Colonic mucosa (tissue), 4 donors: ENCODE measurements around the gene FAM117A. TPM values are rescaled to one million over a fixed set of nuclear protein-coding genes. Genes with fewer than 3 reads are reported as not detected.

ENCODE experiments used
- DNase-seq: peaks from one replicate; pipeline ENCODE4 v3.0.0-alpha.2; 2020
- H3K27ac ChIP-seq: fragments of 200-600 bp; one replicate; pipeline ENCODE4 v1.8.0; 2021
- H3K27me3 ChIP-seq: fragments of 200-600 bp; one replicate; pipeline ENCODE4 v1.8.0; 2021
- H3K36me3 ChIP-seq: fragments of 200-600 bp; one replicate; pipeline ENCODE4 v1.8.0; 2021
- H3K4me1 ChIP-seq: fragments of 200-600 bp; one replicate; pipeline ENCODE4 v1.8.0; 2021; ENCODE audit warnings: mild to moderate bottlenecking
- H3K4me3 ChIP-seq: fragments of 200-600 bp; one replicate; pipeline ENCODE4 v1.8.0; 2021
- H3K9ac ChIP-seq, 2 donors: one replicate each; pipeline ENCODE4 v1.7.0; 2013; ENCODE audit warnings: control low read depth in 2 of 2, low read depth in 2 of 2, low read length in 2 of 2
- H3K9me3 ChIP-seq: fragments of 200-600 bp; one replicate; pipeline ENCODE4 v1.8.0; 2021
- intact Hi-C: fragments of 100-400 bp; cut with DNase I; formaldehyde crosslinking; loops from one replicate; pipeline ENCODE4 v1.14.1; 2022
- total RNA-seq, 2 donors: library from RNA; stranded (reverse); fragmentation: NEBNext Ultra II Directional in 1 of 2; extraction: Animal tissue kit (Norgen Biotek cat#: 25700) in 1 of 2; gene quantifications; one replicate each; pipeline ENCODE4 v1.2.1, GENCODE V29; 2021
- TF ChIP-seq, protein P1 (sequence below): fragments of 200-600 bp; IDR thresholded peaks from one replicate; pipeline ENCODE4 v1.8.0; 2022; ENCODE audit warnings: antibody characterized with exemption, mild to moderate bottlenecking
- donor health status: healthy.
- donor health status: DM: no; HTN: no; CAD: no.
- donor health status: DM: no; HTN: no; CAD: no.

The FAM117A gene
- total RNA-seq, 2 donors from 2014 or later, result 6.3 to 7.9 TPM

DNA sequence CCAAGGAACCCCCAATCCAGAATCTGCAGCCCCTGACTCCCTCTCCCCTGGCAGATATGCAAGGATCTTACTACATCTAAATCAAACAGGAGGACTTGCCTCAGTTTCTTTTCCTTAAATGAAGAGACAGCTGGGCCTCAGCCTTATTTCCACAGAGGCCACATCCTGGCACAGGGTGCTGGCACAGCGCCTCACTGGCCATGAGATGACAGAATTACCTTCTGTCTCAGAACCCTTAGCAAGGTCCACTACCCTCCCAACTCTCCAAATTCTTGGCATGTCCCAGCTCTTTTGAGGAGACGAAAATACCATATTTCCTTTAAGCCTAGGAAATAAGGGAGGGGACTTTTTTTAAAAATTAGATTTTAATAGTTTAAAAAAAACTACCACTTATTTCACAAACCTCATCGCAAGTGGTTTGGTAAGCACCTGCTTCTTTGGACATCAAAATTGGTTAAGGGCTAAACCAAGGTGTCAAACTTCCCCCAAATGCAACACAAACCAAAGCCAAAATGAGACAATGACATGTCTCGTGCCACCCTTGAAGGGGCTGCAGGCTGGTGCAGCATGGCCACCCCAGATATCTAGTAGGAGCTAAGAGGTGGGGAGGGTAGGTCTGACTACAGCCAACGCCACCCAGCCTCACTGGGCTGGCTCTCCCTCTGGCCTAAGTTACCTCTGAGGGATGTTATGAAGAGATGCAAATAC is 25.3 kb downstream of the FAM117A start:
- no peaks in the 10 kb centered on the region for H3K36me3 ChIP-seq
- intact Hi-C loops, result no loop called here
- no peak for DNase-seq
- H3K9ac ChIP-seq, result no peak overlapping the region
- H3K9me3 ChIP-seq, result no peaks in the 10 kb centered on the region
- H3K4me3 ChIP-seq, result no peak overlapping the region
- peaks cover 4% of the 10 kb centered on the region for H3K4me1 ChIP-seq
- H3K27ac ChIP-seq, result peak overlapping the region; percentile 72
- TF ChIP-seq, protein P1, sequence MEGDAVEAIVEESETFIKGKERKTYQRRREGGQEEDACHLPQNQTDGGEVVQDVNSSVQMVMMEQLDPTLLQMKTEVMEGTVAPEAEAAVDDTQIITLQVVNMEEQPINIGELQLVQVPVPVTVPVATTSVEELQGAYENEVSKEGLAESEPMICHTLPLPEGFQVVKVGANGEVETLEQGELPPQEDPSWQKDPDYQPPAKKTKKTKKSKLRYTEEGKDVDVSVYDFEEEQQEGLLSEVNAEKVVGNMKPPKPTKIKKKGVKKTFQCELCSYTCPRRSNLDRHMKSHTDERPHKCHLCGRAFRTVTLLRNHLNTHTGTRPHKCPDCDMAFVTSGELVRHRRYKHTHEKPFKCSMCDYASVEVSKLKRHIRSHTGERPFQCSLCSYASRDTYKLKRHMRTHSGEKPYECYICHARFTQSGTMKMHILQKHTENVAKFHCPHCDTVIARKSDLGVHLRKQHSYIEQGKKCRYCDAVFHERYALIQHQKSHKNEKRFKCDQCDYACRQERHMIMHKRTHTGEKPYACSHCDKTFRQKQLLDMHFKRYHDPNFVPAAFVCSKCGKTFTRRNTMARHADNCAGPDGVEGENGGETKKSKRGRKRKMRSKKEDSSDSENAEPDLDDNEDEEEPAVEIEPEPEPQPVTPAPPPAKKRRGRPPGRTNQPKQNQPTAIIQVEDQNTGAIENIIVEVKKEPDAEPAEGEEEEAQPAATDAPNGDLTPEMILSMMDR, result no peak
- no peaks in the 10 kb centered on the region for H3K27me3 ChIP-seq

DNA sequence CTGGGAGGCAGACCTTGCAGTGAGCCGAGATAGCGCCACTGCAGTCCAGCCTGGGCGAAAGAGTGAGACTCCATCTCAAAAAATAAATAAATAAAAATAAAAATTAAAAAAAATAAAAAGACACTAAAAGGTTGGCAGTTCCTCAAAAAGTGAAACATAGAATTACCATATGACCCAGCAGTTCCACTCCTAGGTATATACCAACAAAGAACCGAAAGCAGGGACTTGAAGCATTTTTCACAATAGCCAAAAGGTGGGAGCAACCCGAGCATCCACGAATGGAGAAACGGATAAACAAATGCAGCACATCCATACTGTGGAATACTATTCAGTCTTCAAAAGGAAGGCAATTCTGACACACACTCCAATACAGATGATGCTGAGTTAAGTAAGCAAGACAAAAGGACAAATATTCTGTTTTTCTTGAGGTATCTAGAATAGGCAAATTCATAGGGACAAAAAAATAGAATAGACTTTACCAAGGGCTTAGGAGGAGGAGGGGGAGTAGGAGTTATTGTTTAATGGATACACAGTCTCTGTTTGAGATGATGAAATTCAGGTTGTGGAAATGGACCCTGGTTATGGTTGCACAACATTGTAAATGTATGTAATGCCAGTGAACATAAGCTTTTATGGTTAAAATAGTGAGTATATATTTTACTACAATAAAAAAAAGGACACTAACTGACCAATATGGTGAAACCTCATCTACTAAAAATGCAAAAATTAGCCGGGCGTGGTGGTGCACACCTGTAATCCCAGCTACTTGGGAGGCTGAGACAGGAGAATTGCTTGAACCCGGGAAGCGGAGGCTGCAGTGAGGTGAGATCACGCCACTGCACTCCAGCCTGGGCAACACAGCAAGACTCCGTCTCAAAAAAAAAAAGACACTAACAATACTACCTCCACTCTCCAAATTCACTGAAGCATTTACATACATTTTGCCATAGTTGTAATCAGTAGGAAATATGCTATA is 29.1 kb downstream of the FAM117A start:
- intact Hi-C loops, result no loop called here

DNA sequence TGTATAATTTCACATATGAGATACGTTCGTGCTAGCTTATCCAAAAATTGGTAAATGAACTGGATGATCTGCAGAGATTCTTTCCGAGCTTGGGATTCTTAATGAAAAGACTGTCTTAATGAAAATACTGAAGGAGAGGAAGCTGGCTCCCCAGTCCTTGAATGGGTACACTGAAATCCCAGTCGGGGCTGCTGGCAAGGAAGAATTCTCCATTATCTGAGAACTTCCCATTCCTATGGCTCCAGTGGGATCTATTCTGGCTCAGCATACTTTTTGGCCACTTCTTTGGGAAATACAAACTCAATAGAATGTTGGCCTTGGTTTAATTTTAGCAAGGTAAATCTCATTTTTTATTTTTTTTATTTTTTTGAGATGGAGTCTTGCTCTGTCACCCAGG is 32.5 kb downstream of the FAM117A start:
- H3K9ac ChIP-seq, result no peak overlapping the region
- H3K4me1 ChIP-seq, result no peaks in the 10 kb centered on the region
- H3K9me3 ChIP-seq, result no peaks in the 10 kb centered on the region
- intact Hi-C loops, result no loop called here
- H3K27ac ChIP-seq, result no peak overlapping the region
- H3K36me3 ChIP-seq, result no peaks in the 10 kb centered on the region
- H3K27me3 ChIP-seq, result no peaks in the 10 kb centered on the region
- no peak for DNase-seq
- TF ChIP-seq, protein P1, result no peak
- no peak overlapping the region for H3K4me3 ChIP-seq

More for the DNA sequence above, 29.1 kb downstream of the FAM117A start:
- Histone ChIP-seq H3K9ac (no peak overlapping the region), H3K36me3 (no peaks in the 10 kb centered on the region), H3K27me3 (no peaks in the 10 kb centered on the region), H3K4me1 (no peaks in the 10 kb centered on the region), H3K4me3 (no peak overlapping the region), H3K27ac (no peak overlapping the region), H3K9me3 (no peaks in the 10 kb centered on the region)
- no peak for DNase-seq
- TF ChIP-seq, protein P1, result no peak

DNA sequence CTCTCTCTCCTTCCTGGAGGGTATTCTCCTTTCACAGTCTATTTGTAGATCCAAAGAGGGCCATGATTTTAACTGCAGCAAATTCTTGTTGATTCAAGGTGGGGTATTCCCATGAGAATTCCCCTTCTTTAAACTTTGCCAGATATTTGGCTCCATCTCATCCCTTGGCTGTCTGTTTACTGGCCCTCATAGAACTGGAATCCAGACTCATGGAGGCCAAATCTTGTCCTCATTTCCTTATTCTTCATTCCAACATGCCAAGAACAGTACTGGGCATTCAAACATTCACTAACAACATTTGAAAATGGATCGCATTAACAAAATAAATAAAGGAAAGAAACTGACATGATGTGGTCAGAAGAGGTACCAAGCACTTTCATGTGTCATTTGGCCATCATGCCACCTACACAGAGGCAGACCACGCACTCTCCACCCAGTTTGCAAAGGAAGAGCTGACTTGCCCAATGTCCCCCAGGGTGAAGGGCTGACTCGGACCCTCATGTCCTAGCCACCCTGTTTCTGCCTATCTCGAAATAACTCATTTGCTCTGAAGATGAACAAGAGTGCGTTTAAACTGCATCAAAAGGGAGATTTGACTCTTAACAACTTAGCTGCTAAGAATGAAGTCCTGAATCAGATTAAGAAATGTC is 33.0 kb downstream of the FAM117A start:
- Histone ChIP-seq H3K27me3 (no peaks in the 10 kb centered on the region), H3K9ac (no peak overlapping the region), H3K9me3 (no peaks in the 10 kb centered on the region), H3K36me3 (no peaks in the 10 kb centered on the region), H3K27ac (peak overlapping the region; percentile 32), H3K4me1 (no peaks in the 10 kb centered on the region), H3K4me3 (no peak overlapping the region)
- TF ChIP-seq, protein P1, result no peak
- DNase-seq, result no peak
- intact Hi-C loops, result no loop called here

DNA sequence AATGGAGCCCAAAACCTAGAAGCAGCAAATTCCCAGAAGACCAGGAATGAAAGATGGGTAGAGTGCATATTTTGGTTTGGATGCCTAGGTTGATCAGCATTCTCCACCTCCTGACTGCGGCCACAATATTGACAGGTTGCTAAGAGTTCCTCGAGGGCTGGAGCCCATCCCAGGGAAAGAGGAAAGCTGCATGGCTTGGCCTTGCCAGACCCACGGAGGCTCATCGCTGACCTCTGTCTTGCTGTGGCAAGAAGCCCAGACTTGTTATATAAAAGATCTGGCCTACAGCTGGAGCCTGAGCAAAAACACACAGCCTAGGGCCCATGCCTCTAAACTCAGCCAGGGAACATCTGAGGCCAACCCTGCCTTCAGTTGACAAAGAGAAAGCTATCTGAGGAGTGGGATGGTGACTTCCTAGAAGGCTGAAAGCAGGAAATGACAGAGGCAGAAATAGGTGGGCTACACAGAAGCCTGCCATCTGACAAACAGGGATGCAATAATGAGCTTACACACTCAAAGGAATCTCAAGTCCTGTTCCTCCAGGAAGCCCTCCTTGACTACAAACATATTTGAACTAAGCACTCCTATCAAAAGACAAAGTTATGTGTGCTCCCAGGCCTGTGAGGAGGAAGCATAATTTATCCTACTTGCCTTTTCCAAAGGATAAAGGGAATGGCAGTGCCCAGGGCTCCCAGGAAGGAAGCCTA is 33.7 kb downstream of the FAM117A start:
- intact Hi-C loops, result no loop called here
- H3K4me1 ChIP-seq, result no peaks in the 10 kb centered on the region
- TF ChIP-seq, protein P1, result no peak

More for the DNA sequence above, 33.7 kb downstream of the FAM117A start:
- peak; percentile 59 for DNase-seq
- no peaks in the 10 kb centered on the region for H3K36me3 ChIP-seq
- no peak overlapping the region for H3K9ac ChIP-seq
- H3K9me3 ChIP-seq, result no peaks in the 10 kb centered on the region
- peak overlapping the region; percentile 32 for H3K27ac ChIP-seq
- H3K27me3 ChIP-seq, result no peaks in the 10 kb centered on the region
- no peak overlapping the region for H3K4me3 ChIP-seq
